Upper lobe of right lung (tissue), 1 donor: Measurements from ENCODE around the gene ANTKMT. TPM values are rescaled to one million over a fixed set of nuclear protein-coding genes. Genes with fewer than 3 reads are reported as not detected.

Experiments
- ATAC-seq: fragments of 200-7000 bp; cut with Tn5 transposase; one replicate; pipeline ENCODE4 v1.9.1; 2020; ENCODE audit warnings: mild to moderate bottlenecking, moderate library complexity
- DNase-seq: peaks from one replicate; pipeline ENCODE4 v3.0.0-alpha.2; 2020
- H3K27ac ChIP-seq: fragments of 200-600 bp; one replicate; pipeline ENCODE4 v1.8.0; 2022
- H3K27me3 ChIP-seq: fragments of 200-600 bp; one replicate; pipeline ENCODE4 v1.8.0; 2022; ENCODE audit warnings: mild to moderate bottlenecking
- H3K36me3 ChIP-seq: fragments of 200-600 bp; one replicate; pipeline ENCODE4 v1.8.0; 2022
- H3K4me1 ChIP-seq: fragments of 200-600 bp; one replicate; pipeline ENCODE4 v1.8.0; 2022
- H3K4me3 ChIP-seq: fragments of 200-600 bp; one replicate; pipeline ENCODE4 v1.8.0; 2022; ENCODE audit warnings: mild to moderate bottlenecking
- H3K9me3 ChIP-seq: fragments of 200-600 bp; one replicate; pipeline ENCODE4 v1.8.0; 2022
- CTCF ChIP-seq: fragments of 200-600 bp; IDR thresholded peaks from one replicate; pipeline ENCODE4 v1.8.0; 2022; ENCODE audit warnings: antibody characterized with exemption
- intact Hi-C: fragments of 100-400 bp; cut with DNase I; formaldehyde crosslinking; loops from one replicate; pipeline ENCODE4 v1.11.0; 2022
- total RNA-seq: library from RNA; stranded (reverse); fragmentation: NEBNext Ultra II Directional; extraction: Animal tissue kit (Norgen Biotek cat#: 25700); gene quantifications from one replicate; pipeline ENCODE4 v1.2.1, GENCODE V29; 2021
- donor health status: DM: no; HTN: yes; CAD: no; lungs with severe emphysema.

Gene ANTKMT
- total RNA-seq, 1 donor from 2014 or later, result 30.5 TPM

GRCh38 chr16:677316-678190, 43.4 kb upstream of the ANTKMT start:
- Histone ChIP-seq H3K4me1 (peaks cover 23% of the 10 kb centered on the region), H3K9me3 (no peaks in the 10 kb centered on the region), H3K36me3 (peaks cover 22% of the 10 kb centered on the region), H3K4me3 (no peak overlapping the region), H3K27me3 (no peaks in the 10 kb centered on the region), H3K27ac (no peak overlapping the region)
- DNase-seq (no peak), ATAC-seq (no peak)
- no peak for TF ChIP-seq CTCF
- intact Hi-C loops, result no loop called here

GRCh38 chr16:678209-678857, 42.6 kb upstream of the ANTKMT start:
- TF ChIP-seq CTCF, result no peak
- H3K27ac ChIP-seq, result no peak overlapping the region
- H3K9me3 ChIP-seq, result no peaks in the 10 kb centered on the region
- peaks cover 20% of the 10 kb centered on the region for H3K36me3 ChIP-seq
- H3K27me3 ChIP-seq, result no peaks in the 10 kb centered on the region
- intact Hi-C loops, result no loop called here
- no peak overlapping the region for H3K4me3 ChIP-seq
- no peak for DNase-seq
- peaks cover 27% of the 10 kb centered on the region for H3K4me1 ChIP-seq
- ATAC-seq, result no peak

GRCh38 chr16:678858-679813, 41.8 kb upstream of the ANTKMT start:
- DNase-seq, result peak; percentile 86
- Histone ChIP-seq H3K36me3 (peaks cover 17% of the 10 kb centered on the region), H3K27ac (peak overlapping the region; percentile 77), H3K9me3 (no peaks in the 10 kb centered on the region), H3K27me3 (no peaks in the 10 kb centered on the region), H3K4me1 (peaks cover 31% of the 10 kb centered on the region), H3K4me3 (peak overlapping the region; percentile 70)
- intact Hi-C loops, result no loop called here
- ATAC-seq, result peak; percentile 13
- TF ChIP-seq CTCF, result no peak

- Histone ChIP-seq H3K9me3 (no peaks in the 10 kb centered on the region), H3K36me3 (peaks cover 17% of the 10 kb centered on the region), H3K27ac (peak within 1 kb of the TSS; percentile 89), H3K4me1 (peaks cover 30% of the 10 kb centered on the region), H3K27me3 (no peaks in the 10 kb centered on the region), H3K4me3 (peak within 1 kb of the TSS; percentile 70)
- DNase-seq (peak; percentile 94), ATAC-seq (peak; percentile 84)
- intact Hi-C loops, result no loop called here
- no peak for TF ChIP-seq CTCF
Measured at GRCh38 chr16:679814-680624, 40.9 kb upstream of the ANTKMT start, which contains the start of gene STUB1. Gene STUB1 (plus strand): TSS chr16:680410. CDS start chr16:680526, 116 bp downstream.

- Histone ChIP-seq H3K4me1 (peaks cover 32% of the 10 kb centered on the region), H3K27me3 (no peaks in the 10 kb centered on the region), H3K27ac (peak overlapping the region; percentile 89), H3K4me3 (peak overlapping the region; percentile 70), H3K36me3 (peaks cover 17% of the 10 kb centered on the region), H3K9me3 (no peaks in the 10 kb centered on the region)
- ATAC-seq (no peak), DNase-seq (no peak)
- TF ChIP-seq CTCF, result no peak
- intact Hi-C loops, result no loop called here
Measured at GRCh38 chr16:680625-680945, 40.4 kb upstream of the ANTKMT start.
